Measurements from ENCODE around the gene MED15.
"Not testable (repeated sequence)": the region's sequence is repeated elsewhere in the genome, so short reads cannot be mapped to it uniquely, and the experiment has no call there.

MED15 gene

GRCh38 chr22:20506543-20507252, 712 bp upstream of the MED15 start:
- ATAC-seq (replicated peaks; ENCODE audit: extremely low read depth, poor library complexity, severe bottlenecking) (no peak), DNase-seq (ENCODE audit: low spot score in 2 of 2) (no peak)
- no peaks in the 10 kb centered on the region for H3K9me3 Mint-ChIP-seq
- H3K4me3 Mint-ChIP-seq, result peak overlapping the region; percentile 96
- peaks cover 45% of the 10 kb centered on the region for H3K4me1 Mint-ChIP-seq
- no peaks in the 10 kb centered on the region for H3K27me3 Mint-ChIP-seq
- H3K27ac Mint-ChIP-seq (ENCODE audit: low read depth), result peak overlapping the region; percentile 93
- H3K36me3 Mint-ChIP-seq (ENCODE audit: insufficient read depth), result peaks cover 20% of the 10 kb centered on the region

DNA sequence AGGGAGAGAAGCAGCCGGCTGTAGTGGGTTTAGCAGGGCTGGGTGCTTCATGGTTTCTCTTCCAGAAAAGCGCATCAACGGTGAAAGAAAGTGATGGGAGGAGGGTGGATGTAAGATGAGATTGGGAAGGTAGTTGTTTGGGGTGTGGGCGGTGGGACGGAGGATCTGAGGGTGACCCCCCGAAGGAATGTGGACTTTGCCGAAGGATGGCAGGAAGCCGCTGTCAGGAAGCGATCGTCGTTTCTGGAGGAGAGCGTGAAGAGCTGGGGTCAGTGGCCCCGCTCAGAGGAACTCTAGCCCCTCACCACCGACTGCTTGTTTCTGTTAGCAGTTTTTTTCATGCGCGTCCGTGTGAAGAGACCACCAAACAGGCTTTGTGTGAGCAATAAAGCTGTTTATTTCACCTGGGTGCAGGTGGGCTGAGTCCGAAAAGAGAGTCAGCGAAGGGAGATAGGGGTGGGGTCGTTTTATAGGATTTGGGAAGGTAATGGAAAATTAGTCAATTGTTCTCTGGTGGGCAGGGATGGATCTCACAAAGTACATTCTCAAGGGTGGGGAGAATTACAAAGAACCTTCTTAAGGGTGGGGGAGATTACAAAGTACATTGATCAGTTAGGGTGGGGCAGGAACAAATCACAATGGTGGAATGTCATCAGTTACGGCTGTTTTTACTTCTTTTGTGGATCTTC, 801 bp downstream of the MED15 start:
- ATAC-seq (replicated peaks; ENCODE audit: extremely low read depth, poor library complexity, severe bottlenecking); H3K9me3 Mint-ChIP-seq; DNase-seq (ENCODE audit: low spot score in 2 of 2); H3K27me3 Mint-ChIP-seq: not testable (repeated sequence)
- Mint-ChIP-seq H3K36me3 (ENCODE audit: insufficient read depth) (peaks cover 22% of the 10 kb centered on the region), H3K4me1 (peaks cover 53% of the 10 kb centered on the region), H3K4me3 (peak overlapping the region; percentile 96), H3K27ac (ENCODE audit: low read depth) (peak overlapping the region; percentile 93)

DNA sequence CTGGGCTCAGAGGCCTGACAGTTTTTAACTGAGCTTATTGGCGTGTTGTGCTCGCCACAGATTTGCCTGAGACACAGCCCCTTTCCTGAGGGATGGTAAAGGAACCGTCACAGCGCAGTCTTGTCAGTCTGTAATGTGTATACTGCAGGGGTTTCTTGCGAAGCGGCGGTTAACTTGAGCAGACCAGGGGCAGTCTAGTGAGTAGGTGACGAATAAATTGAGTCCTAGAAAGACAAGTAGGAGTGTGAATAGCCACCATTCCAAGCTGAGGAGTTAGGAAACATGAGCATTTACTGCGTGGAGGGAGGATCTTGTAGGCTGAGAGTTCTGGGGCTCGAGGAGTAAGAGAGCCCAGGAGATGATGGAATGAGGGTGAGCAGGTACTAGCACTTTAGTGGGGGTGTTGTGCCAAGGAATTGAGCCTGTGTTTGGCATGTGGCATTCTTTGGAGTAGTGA, 1.4 kb downstream of the MED15 start:
- Mint-ChIP-seq H3K27me3 (no peaks in the 10 kb centered on the region), H3K4me1 (peaks cover 59% of the 10 kb centered on the region), H3K4me3 (peak overlapping the region; percentile 96), H3K36me3 (ENCODE audit: insufficient read depth) (peaks cover 24% of the 10 kb centered on the region), H3K9me3 (no peaks in the 10 kb centered on the region), H3K27ac (ENCODE audit: low read depth) (peak overlapping the region; percentile 93)
- no peak for DNase-seq (ENCODE audit: low spot score in 2 of 2)
- no peak for ATAC-seq (replicated peaks; ENCODE audit: extremely low read depth, poor library complexity, severe bottlenecking)

- Mint-ChIP-seq H3K4me3 (peak overlapping the region; percentile 96), H3K27ac (ENCODE audit: low read depth) (peak overlapping the region; percentile 93), H3K9me3 (no peaks in the 10 kb centered on the region), H3K36me3 (ENCODE audit: insufficient read depth) (peaks cover 25% of the 10 kb centered on the region), H3K27me3 (no peaks in the 10 kb centered on the region), H3K4me1 (peaks cover 65% of the 10 kb centered on the region)
- ATAC-seq (replicated peaks; ENCODE audit: extremely low read depth, poor library complexity, severe bottlenecking), result peak; percentile 48
- DNase-seq (ENCODE audit: low spot score in 2 of 2), result no peak
Observed at GRCh38 chr22:20509344-20510047, 2.1 kb downstream of the MED15 start.

DNA sequence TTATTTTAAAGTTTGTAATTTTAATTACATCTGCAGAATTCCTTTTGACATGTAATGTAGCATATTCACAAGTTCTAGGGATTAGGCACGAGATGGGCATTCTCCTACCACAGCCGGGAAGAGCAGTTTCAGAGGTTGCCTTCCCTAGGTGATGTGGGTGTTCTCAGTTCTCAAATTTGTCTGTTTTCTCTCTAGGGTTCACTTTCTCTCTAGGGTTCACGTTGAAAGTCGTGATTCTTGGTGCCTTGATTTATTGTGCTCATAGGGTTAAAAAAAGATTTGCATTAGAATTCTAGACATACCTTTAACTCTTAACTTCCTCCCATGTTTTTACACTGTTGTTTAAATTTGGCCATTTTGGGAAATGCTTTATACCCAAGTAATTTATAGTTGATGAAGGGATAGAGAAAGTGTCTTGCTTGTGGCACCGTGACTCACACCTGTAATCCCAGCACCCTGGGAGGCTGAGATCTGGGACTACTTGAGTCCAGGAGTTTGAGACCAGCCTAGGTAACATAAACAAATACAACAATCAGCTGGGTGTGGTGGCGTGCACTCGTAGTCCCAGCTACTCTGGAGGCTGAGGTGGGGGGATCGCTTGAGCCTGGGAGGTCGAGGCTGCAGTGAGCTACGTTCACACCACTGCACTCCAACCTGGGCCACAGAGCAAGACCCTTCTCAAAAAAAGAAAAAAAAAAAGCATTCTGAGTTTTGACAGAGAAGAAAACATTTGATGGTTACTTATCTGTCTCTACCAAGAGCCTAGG, 3.6 kb downstream of the MED15 start:
- Mint-ChIP-seq H3K27ac (ENCODE audit: low read depth) (peak overlapping the region; percentile 47), H3K4me1 (peaks cover 72% of the 10 kb centered on the region), H3K27me3 (no peaks in the 10 kb centered on the region), H3K4me3 (peak overlapping the region; percentile 96), H3K9me3 (no peaks in the 10 kb centered on the region), H3K36me3 (ENCODE audit: insufficient read depth) (peaks cover 28% of the 10 kb centered on the region)
- no peak for DNase-seq (ENCODE audit: low spot score in 2 of 2)
- ATAC-seq (replicated peaks; ENCODE audit: extremely low read depth, poor library complexity, severe bottlenecking), result no peak

DNA sequence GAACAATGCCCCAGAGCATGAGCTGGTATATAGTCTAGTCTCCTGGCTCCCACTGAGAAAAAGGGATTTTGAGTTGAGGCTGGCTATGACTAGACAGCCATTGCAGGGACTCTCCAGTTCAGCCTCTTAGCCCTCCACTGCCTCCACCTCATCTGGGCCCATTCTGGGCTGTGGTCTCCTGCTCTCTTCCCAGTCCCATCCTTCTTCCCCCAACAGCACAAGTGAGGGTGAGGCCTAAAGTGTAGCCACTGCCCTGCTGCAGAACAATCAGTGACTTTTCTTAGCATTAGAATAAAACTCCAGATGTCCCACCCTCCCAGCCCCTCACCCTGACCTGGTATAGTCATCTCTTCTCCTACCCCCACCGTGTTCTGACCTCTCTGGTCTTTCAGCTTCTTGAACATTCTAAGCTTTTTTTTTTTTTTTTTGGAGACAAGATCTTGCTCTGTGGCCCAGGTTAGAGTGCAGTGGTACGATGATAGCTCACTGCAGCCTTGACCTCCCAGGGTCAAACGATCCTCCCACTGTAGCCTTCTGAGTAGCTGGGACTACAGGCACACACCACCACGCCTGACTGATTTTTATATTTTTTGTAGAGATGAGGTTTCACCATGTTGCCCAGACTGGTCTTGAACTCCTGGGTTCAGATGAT, 4.3 kb downstream of the MED15 start:
- DNase-seq (ENCODE audit: low spot score in 2 of 2) (no peak), ATAC-seq (replicated peaks; ENCODE audit: extremely low read depth, poor library complexity, severe bottlenecking) (no peak)
- peaks cover 28% of the 10 kb centered on the region for H3K36me3 Mint-ChIP-seq (ENCODE audit: insufficient read depth)
- H3K27ac Mint-ChIP-seq (ENCODE audit: low read depth), result peak overlapping the region; percentile 47
- peaks cover 72% of the 10 kb centered on the region for H3K4me1 Mint-ChIP-seq
- H3K4me3 Mint-ChIP-seq, result peak overlapping the region; percentile 38
- no peaks in the 10 kb centered on the region for H3K27me3 Mint-ChIP-seq
- H3K9me3 Mint-ChIP-seq, result no peaks in the 10 kb centered on the region

DNA sequence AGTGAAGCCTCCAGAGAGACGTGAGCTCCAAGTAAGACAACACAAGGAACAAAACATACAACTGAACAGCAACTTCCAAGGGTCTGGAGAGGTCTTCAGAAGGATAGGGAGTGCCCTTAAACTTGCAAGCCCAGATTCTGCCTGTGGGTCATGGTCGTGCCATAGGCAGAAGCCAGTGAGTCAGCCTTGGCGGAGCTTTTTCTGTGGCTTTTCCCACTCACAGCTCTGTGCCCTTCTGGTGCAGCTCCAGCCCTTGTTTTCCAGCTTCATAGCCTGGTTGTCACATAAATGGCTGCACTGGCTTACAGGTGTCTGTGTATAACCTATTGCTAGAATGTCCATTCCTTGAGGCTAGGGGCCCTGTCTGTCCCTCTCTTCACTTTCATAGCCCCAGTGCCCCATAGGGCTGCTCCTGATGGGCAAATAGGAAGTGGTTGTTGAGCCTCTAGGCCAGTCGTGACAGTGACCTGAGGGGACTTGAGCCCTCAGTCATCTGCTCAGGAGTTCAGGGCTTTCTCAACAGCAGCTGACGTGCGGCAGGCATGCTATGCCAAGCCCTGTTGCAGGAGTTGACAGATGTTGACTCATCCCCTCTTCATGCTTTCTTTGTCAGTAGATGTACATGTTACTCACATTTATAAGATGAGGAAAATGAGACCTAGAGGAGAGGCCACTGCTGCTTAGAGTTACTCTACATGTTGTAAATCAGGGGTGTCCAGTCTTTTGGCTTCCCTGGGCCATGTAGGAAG, 7.4 kb downstream of the MED15 start:
- Mint-ChIP-seq H3K36me3 (ENCODE audit: insufficient read depth) (peaks cover 26% of the 10 kb centered on the region), H3K27me3 (no peaks in the 10 kb centered on the region), H3K4me3 (no peak overlapping the region), H3K9me3 (no peaks in the 10 kb centered on the region), H3K27ac (ENCODE audit: low read depth) (no peak overlapping the region), H3K4me1 (peaks cover 73% of the 10 kb centered on the region)
- ATAC-seq (replicated peaks; ENCODE audit: extremely low read depth, poor library complexity, severe bottlenecking), result no peak
- no peak for DNase-seq (ENCODE audit: low spot score in 2 of 2)

DNA sequence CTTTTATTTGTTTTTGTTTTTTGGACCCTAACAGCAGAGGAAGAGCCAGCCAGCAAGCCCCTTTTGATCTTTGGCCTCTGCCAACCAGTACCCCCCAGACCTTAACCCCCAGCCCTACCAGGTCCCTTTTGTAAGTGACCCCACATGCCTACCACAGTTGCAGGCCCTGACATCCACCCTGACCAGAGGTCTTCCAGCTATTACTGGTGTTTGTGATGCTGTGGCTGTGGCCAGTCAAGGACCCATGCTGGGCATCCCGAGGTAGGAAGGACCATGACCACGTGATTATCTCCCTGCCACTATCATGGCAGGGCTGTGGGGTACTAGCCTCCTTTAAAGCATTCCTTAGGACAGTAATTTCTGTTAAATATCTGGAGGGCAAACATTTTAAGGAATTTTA, 9.0 kb downstream of the MED15 start:
- H3K36me3 Mint-ChIP-seq (ENCODE audit: insufficient read depth), result peaks cover 37% of the 10 kb centered on the region
- H3K4me1 Mint-ChIP-seq, result peaks cover 68% of the 10 kb centered on the region
- no peak for DNase-seq (ENCODE audit: low spot score in 2 of 2)
- H3K4me3 Mint-ChIP-seq, result no peak overlapping the region
- no peaks in the 10 kb centered on the region for H3K9me3 Mint-ChIP-seq
- no peaks in the 10 kb centered on the region for H3K27me3 Mint-ChIP-seq
- no peak for ATAC-seq (replicated peaks; ENCODE audit: extremely low read depth, poor library complexity, severe bottlenecking)
- H3K27ac Mint-ChIP-seq (ENCODE audit: low read depth), result no peak overlapping the region

DNA sequence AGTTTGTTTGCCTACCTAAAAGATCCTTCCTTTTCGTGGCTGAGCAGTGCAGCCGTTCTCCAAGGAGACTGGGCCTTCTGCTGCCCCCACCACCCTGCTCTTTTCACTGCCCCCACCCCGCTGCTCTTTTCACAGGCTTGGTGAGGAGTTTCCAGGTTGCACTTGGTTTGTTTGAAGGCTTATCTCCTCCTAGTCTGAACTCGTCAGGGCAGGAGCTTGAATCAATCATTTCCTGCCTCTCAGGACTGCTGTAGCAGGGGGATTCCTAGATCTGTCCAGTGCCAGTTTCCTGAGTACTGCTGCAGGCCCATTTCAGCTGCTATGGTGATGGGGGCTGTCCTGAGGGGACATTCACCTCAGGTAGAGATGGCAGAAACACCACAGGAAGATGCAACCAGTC, 10.0 kb downstream of the MED15 start:
- Mint-ChIP-seq H3K36me3 (ENCODE audit: insufficient read depth) (peaks cover 36% of the 10 kb centered on the region), H3K27me3 (no peaks in the 10 kb centered on the region), H3K27ac (ENCODE audit: low read depth) (peak overlapping the region; percentile 94), H3K4me3 (peak overlapping the region; percentile 54), H3K4me1 (peaks cover 63% of the 10 kb centered on the region), H3K9me3 (no peaks in the 10 kb centered on the region)
- ATAC-seq (replicated peaks; ENCODE audit: extremely low read depth, poor library complexity, severe bottlenecking), result peak; percentile 26
- DNase-seq (ENCODE audit: low spot score in 2 of 2), result no peak

GRCh38 chr22:20517841-20518592, 10.6 kb downstream of the MED15 start:
- Mint-ChIP-seq H3K4me1 (peaks cover 68% of the 10 kb centered on the region), H3K27ac (ENCODE audit: low read depth) (peak overlapping the region; percentile 94), H3K36me3 (ENCODE audit: insufficient read depth) (peaks cover 36% of the 10 kb centered on the region), H3K27me3 (no peaks in the 10 kb centered on the region), H3K9me3 (no peaks in the 10 kb centered on the region), H3K4me3 (peak overlapping the region; percentile 54)
- DNase-seq (ENCODE audit: low spot score in 2 of 2) (no peak), ATAC-seq (replicated peaks; ENCODE audit: extremely low read depth, poor library complexity, severe bottlenecking) (no peak)

- Mint-ChIP-seq H3K36me3 (ENCODE audit: insufficient read depth) (peaks cover 32% of the 10 kb centered on the region), H3K4me1 (peaks cover 71% of the 10 kb centered on the region), H3K4me3 (no peak overlapping the region)
Observed at GRCh38 chr22:20519558-20519957, 12.1 kb downstream of the MED15 start.

More at GRCh38 chr22:20519558-20519957, 12.1 kb downstream of the MED15 start:
- Mint-ChIP-seq H3K27ac (ENCODE audit: low read depth) (peak overlapping the region; percentile 94), H3K27me3 (no peaks in the 10 kb centered on the region), H3K9me3 (no peaks in the 10 kb centered on the region)
- no peak for ATAC-seq (replicated peaks; ENCODE audit: extremely low read depth, poor library complexity, severe bottlenecking)
- DNase-seq (ENCODE audit: low spot score in 2 of 2), result no peak

Data from central memory CD8-positive, alpha-beta T cell (primary cell).